ENCODE results near the gene ADH7. TPM values are rescaled to one million over a fixed set of nuclear protein-coding genes. Genes with fewer than 3 reads are reported as not detected.
"Not testable (repeated sequence)": the region's sequence is repeated elsewhere in the genome, so short reads cannot be mapped to it uniquely, and the experiment has no call there.

Gene ADH7
- total and polyA plus RNA-seq, 5 donors from 2014 or later = not detected

- not testable (repeated sequence) for H3K4me3 ChIP-seq (ENCODE audit: low read depth, low read length); H3K27ac Mint-ChIP-seq; H3K4me3 Mint-ChIP-seq; H3K4me1 Mint-ChIP-seq; H3K27ac ChIP-seq (ENCODE audit: insufficient read depth, low read length, poor library complexity, severe bottlenecking); H3K27me3 Mint-ChIP-seq; ATAC-seq (ENCODE audit: low read depth in 2 of 2); H3K36me3 Mint-ChIP-seq; DNase-seq; H3K27me3 ChIP-seq (ENCODE audit: control insufficient read depth, insufficient read depth, low read length); H3K36me3 ChIP-seq (ENCODE audit: control insufficient read depth, insufficient read depth, low read length); H3K9me3 ChIP-seq (ENCODE audit: control insufficient read depth in 2 of 2, low read length in 2 of 2); H3K4me1 ChIP-seq (ENCODE audit: control insufficient read depth, insufficient read depth, low read length, poor library complexity, severe bottlenecking)
- H3K9me3 Mint-ChIP-seq = peaks cover 2 to 21% (median 8%) of the 10 kb centered on the region in 7 donors
These were observed 62.7 kb downstream of the ADH7 start for GRCh38 chr4:99372464-99372863.

GRCh38 chr4:99367817-99368216, 67.3 kb downstream of the ADH7 start:
- not testable (repeated sequence) for H3K4me1 ChIP-seq (ENCODE audit: control insufficient read depth, insufficient read depth, low read length, poor library complexity, severe bottlenecking); H3K27me3 ChIP-seq (ENCODE audit: control insufficient read depth, insufficient read depth, low read length); H3K4me1 Mint-ChIP-seq; H3K36me3 Mint-ChIP-seq; DNase-seq; H3K9me3 Mint-ChIP-seq; H3K36me3 ChIP-seq (ENCODE audit: control insufficient read depth, insufficient read depth, low read length); H3K4me3 ChIP-seq (ENCODE audit: low read depth, low read length); ATAC-seq (ENCODE audit: low read depth in 2 of 2); H3K9me3 ChIP-seq (ENCODE audit: control insufficient read depth in 2 of 2, low read length in 2 of 2); H3K27ac ChIP-seq (ENCODE audit: insufficient read depth, low read length, poor library complexity, severe bottlenecking); H3K4me3 Mint-ChIP-seq; H3K27ac Mint-ChIP-seq
- peaks cover 10% of the 10 kb centered on the region for H3K27me3 Mint-ChIP-seq

GRCh38 chr4:99366491-99366890, 68.7 kb downstream of the ADH7 start:
- Histone ChIP-seq H3K27me3 (ENCODE audit: control insufficient read depth, insufficient read depth, low read length) (no peaks in the 10 kb centered on the region), H3K9me3 (ENCODE audit: control insufficient read depth in 2 of 2, low read length in 2 of 2) (no peaks in the 10 kb centered on the region), H3K4me3 (ENCODE audit: low read depth, low read length) (no peak overlapping the region), H3K27ac (ENCODE audit: insufficient read depth, low read length, poor library complexity, severe bottlenecking) (no peak overlapping the region), H3K36me3 (ENCODE audit: control insufficient read depth, insufficient read depth, low read length) (no peaks in the 10 kb centered on the region), H3K4me1 (ENCODE audit: control insufficient read depth, insufficient read depth, low read length, poor library complexity, severe bottlenecking) (no peaks in the 10 kb centered on the region)
- ATAC-seq (ENCODE audit: low read depth in 2 of 2) (no peak), DNase-seq (no peak)
- peaks cover 0 to 4% (median 2%) of the 10 kb centered on the region in 7 donors for H3K9me3 Mint-ChIP-seq
- no peak overlapping the region for H3K27ac Mint-ChIP-seq
- peaks cover 10% of the 10 kb centered on the region for H3K27me3 Mint-ChIP-seq
- H3K36me3 Mint-ChIP-seq = no peaks in the 10 kb centered on the region
- H3K4me3 Mint-ChIP-seq = peak overlapping the region in 1 of 4 donors; percentile 17
- peaks cover 0 to 2% (median 0%) of the 10 kb centered on the region in 4 donors for H3K4me1 Mint-ChIP-seq

GRCh38 chr4:99362768-99363167, 72.4 kb downstream of the ADH7 start:
- Mint-ChIP-seq H3K36me3 (no peaks in the 10 kb centered on the region), H3K4me1 (peaks cover 0 to 2% (median 0%) of the 10 kb centered on the region in 4 donors), H3K4me3 (no peak overlapping the region), H3K9me3 (peaks cover 0 to 4% (median 2%) of the 10 kb centered on the region in 7 donors), H3K27ac (no peak overlapping the region), H3K27me3 (peaks cover 10% of the 10 kb centered on the region)
- Histone ChIP-seq H3K9me3 (ENCODE audit: control insufficient read depth in 2 of 2, low read length in 2 of 2) (no peaks in the 10 kb centered on the region), H3K27me3 (ENCODE audit: control insufficient read depth, insufficient read depth, low read length) (no peaks in the 10 kb centered on the region), H3K4me3 (ENCODE audit: low read depth, low read length) (no peak overlapping the region), H3K27ac (ENCODE audit: insufficient read depth, low read length, poor library complexity, severe bottlenecking) (no peak overlapping the region), H3K4me1 (ENCODE audit: control insufficient read depth, insufficient read depth, low read length, poor library complexity, severe bottlenecking) (no peaks in the 10 kb centered on the region), H3K36me3 (ENCODE audit: control insufficient read depth, insufficient read depth, low read length) (no peaks in the 10 kb centered on the region)
- DNase-seq = no peak
- ATAC-seq (ENCODE audit: low read depth in 2 of 2) = no peak

Other genes starting within 250 kb of the ADH7 start
- not detected for gene ADH6, start 216.1 kb downstream of the ADH7 start, total RNA-seq
- gene ADH6, start 216.1 kb downstream of the ADH7 start, polyA plus RNA-seq = not detected
- gene ADH1A, start 144.4 kb downstream of the ADH7 start, total RNA-seq = not detected
- gene ADH1A, start 144.4 kb downstream of the ADH7 start, polyA plus RNA-seq = not detected
- gene ADH1B, start 113.9 kb downstream of the ADH7 start, total RNA-seq = not detected
- gene ADH1B, start 113.9 kb downstream of the ADH7 start, polyA plus RNA-seq = not detected
- not detected for gene ADH1C, start 82.6 kb downstream of the ADH7 start, total RNA-seq
- gene ADH1C, start 82.6 kb downstream of the ADH7 start, polyA plus RNA-seq = not detected
- gene C4orf17, start 75.7 kb upstream of the ADH7 start, total RNA-seq = not detected
- not detected for gene C4orf17, start 75.7 kb upstream of the ADH7 start, polyA plus RNA-seq
- 2.6 TPM for gene TRMT10A, start 128.7 kb upstream of the ADH7 start, total RNA-seq
- 1 to 10 TPM; 2.9 to 5.7 (median 4.1) TPM for gene TRMT10A, start 128.7 kb upstream of the ADH7 start, polyA plus RNA-seq
- gene MTTP, start 139.5 kb upstream of the ADH7 start, total RNA-seq = not detected
- gene MTTP, start 139.5 kb upstream of the ADH7 start, polyA plus RNA-seq = not detected
- not detected for gene C4orf54, start 222.5 kb upstream of the ADH7 start, total RNA-seq
- gene C4orf54, start 222.5 kb upstream of the ADH7 start, polyA plus RNA-seq = not detected

Measured in CD4-positive, CD25-positive, alpha-beta regulatory T cell (primary cell).